ENCODE measurements around the gene KRTAP10-3.

- TF ChIP-seq, protein P1, sequence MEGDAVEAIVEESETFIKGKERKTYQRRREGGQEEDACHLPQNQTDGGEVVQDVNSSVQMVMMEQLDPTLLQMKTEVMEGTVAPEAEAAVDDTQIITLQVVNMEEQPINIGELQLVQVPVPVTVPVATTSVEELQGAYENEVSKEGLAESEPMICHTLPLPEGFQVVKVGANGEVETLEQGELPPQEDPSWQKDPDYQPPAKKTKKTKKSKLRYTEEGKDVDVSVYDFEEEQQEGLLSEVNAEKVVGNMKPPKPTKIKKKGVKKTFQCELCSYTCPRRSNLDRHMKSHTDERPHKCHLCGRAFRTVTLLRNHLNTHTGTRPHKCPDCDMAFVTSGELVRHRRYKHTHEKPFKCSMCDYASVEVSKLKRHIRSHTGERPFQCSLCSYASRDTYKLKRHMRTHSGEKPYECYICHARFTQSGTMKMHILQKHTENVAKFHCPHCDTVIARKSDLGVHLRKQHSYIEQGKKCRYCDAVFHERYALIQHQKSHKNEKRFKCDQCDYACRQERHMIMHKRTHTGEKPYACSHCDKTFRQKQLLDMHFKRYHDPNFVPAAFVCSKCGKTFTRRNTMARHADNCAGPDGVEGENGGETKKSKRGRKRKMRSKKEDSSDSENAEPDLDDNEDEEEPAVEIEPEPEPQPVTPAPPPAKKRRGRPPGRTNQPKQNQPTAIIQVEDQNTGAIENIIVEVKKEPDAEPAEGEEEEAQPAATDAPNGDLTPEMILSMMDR (IDR thresholded peaks at IDR 0.05) = no peak
- TF ChIP-seq POLR2A (IDR thresholded peaks at IDR 0.05) = no peak
Observed at GRCh38 chr21:44521301-44521927, 37.2 kb downstream of the KRTAP10-3 start.
